GM15510 (cell line): ENCODE measurements around the gene POLRMT.
A peak's percentile ranks its signal among the peaks of the same experiment; 100 is the strongest.

ENCODE experiments used
- POLR2A ChIP-seq: IDR thresholded peaks from 3 replicates; pipeline ENCODE4 v1.6.1; 2011; ENCODE audit warnings: borderline replicate concordance; ENCODE audit not compliant: insufficient read length; ENCODE audit errors: extremely low read depth

Gene POLRMT

DNA sequence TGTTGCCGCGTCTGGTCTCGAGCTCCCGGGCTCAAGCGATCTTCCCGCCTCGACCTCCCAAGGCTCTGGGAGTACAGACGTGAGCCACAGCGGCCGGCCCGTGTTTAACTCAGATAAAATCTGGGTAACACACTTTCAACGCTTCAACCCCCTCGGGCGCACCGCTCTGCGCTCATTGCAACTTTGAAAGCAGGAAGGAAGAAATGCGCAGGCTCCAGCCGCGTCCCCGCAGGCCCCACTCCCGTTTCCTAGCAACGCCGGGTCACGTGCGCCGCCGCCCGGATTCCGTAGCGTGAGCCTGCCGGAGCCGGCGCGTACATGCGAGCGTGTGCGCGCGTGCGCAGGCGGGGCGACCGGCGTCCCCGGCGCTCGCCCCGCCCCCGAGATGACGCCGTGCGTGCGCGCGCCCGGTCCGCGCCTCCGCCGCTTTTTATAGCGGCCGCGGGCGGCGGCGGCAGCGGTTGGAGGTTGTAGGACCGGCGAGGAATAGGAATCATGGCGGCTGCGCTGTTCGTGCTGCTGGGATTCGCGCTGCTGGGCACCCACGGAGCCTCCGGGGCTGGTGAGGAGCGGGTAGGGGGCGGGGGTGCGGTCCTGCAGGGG lies 61.1 kb downstream of the POLRMT start, which contains the start of gene BSG:
Gene BSG, plus strand, starts transcription at position 457 of the 603 bp plus-strand sequence. Its CDS starts 39 bp downstream, at position 496.
- peak; percentile 99 for TF ChIP-seq POLR2A

DNA sequence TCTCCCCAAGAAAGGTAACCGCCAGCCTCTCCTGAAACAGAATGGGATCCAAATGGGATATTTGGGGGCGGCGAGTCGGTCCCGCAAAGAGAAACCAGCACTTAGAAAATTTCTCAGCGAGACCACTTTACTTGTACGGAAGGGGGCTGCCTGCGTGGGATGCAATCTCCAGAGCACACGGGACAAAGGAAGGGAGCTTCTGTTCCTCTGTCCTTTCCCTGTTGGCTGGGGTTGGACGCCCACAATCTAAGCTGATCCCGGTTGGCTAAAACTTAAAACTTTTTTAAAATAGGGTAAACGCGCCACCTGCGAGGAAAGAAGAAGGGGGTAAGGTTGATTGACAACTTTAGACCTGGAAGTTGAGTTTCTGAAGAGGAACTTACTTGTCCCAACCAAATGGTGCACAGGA lies 61.8 kb downstream of the POLRMT start:
- TF ChIP-seq POLR2A, result no peak

DNA sequence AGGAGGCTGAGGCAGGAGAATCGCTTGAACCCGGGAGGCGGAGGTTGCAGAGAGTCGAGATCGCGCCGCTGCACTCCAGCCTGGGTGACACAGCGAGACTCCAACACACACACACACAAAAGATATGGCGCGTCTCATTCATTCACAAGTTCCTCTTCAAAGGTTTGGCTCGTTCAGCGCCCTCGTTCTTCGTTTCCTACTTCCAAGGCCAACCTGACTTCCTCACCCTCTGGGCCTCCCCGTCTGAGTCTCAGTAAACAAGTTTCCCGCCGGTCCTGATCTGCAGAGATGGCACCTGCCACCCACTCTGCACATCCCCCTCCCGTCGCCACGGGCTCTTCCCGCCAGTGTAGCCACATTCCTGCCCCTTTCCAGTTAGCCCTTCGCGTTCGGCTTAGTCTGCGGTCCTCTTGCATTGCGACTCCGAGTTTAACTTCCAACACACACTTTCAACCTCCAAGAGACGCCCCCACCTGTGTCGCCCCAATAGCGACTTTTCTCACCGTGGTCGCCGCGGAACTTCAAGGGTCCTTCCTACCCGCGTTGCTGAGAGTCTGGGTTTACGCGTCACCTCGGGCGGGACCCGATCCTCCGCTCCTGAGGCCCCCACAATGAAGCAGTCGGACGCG lies 62.3 kb downstream of the POLRMT start:
- no peak for TF ChIP-seq POLR2A

DNA sequence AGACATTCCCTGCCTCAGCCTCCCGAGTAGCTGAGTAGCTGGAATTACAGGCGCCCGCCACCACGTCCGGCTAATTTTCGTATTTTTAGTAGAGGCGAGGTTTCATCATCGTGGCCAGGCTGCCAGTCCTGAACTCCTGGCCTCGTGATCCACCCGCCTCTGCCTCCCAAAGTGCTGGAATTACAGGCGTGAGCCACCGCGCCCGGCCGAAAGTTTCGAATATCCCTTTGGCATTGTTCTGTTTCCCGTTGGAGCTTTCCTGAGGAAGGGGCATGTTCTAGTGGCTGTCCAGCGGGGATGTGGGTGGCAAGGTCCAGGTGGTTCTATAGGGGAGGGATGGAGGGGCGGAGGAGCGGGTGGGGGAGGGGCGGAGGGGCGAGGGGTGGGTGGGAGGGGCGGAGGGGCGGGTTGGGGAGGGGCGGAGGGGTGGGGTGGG lies 63.1 kb downstream of the POLRMT start:
- TF ChIP-seq POLR2A, result no peak

DNA sequence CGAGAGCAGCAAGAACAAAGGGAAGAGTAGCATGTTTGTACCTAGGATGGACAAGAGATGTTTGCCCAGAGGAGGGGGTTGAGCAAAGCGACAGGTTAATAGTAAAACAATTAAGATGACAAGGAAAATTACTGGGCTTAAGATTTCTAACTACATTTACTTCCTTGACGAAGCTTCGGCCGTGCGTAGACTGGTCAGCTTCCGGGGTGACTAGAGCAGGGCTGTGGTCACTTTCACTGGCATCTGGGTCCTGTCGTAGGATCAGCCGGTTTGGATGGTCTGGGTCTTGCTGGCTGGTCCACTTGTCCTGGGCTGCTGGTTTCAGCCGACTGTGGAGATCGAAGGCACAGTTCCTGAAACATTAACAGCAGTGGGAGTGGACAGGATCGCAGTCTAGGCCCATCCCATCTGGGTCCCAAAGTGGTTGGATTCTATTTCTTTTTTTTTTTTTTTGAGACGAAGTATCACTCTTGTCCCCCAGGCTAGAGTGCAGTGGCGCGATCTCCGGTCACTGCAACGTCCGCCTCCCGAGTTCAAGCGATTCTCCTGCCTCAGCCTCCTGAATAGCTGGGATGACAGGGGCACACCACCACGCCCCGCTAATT lies 65.9 kb downstream of the POLRMT start:
- no peak for TF ChIP-seq POLR2A
